Nephron progenitor cell (in vitro differentiated cells): ENCODE results near the gene GAS7.
A peak's percentile ranks its signal among the peaks of the same experiment; 100 is the strongest.
"Not testable (repeated sequence)": the region's sequence is repeated elsewhere in the genome, so short reads cannot be mapped to it uniquely, and the experiment has no call there.

Experiments
- DNase-seq: peaks from one replicate; pipeline ENCODE4 v3.0.0; 2021
- H3K27ac Mint-ChIP-seq: 2 replicates; pipeline ENCODE4 v1.8.0; 2021; ENCODE audit warnings: mild to moderate bottlenecking, moderate library complexity, mixed read lengths
- H3K27me3 Mint-ChIP-seq: 2 replicates; pipeline ENCODE4 v1.8.0; 2021; ENCODE audit warnings: mild to moderate bottlenecking, low read depth, mixed read lengths; ENCODE audit not compliant: poor library complexity
- H3K36me3 Mint-ChIP-seq: 2 replicates; pipeline ENCODE4 v1.8.0; 2021; ENCODE audit warnings: low read depth, mixed read lengths
- H3K4me1 Mint-ChIP-seq: 2 replicates; pipeline ENCODE4 v1.8.0; 2021; ENCODE audit warnings: mixed read lengths
- H3K4me3 Mint-ChIP-seq: 2 replicates; pipeline ENCODE4 v1.8.0; 2021; ENCODE audit warnings: mild to moderate bottlenecking, moderate library complexity, mixed read lengths
- H3K9me3 Mint-ChIP-seq: 2 replicates; pipeline ENCODE4 v1.8.0; 2021; ENCODE audit warnings: mild to moderate bottlenecking, moderate library complexity, mixed read lengths
- TF ChIP-seq, protein P1 (sequence below): fragments of 200-600 bp; sonication (generic); IDR thresholded peaks from 2 replicates; pipeline ENCODE4 v1.5.0; 2021; ENCODE audit warnings: antibody characterized with exemption

The GAS7 gene

DNA sequence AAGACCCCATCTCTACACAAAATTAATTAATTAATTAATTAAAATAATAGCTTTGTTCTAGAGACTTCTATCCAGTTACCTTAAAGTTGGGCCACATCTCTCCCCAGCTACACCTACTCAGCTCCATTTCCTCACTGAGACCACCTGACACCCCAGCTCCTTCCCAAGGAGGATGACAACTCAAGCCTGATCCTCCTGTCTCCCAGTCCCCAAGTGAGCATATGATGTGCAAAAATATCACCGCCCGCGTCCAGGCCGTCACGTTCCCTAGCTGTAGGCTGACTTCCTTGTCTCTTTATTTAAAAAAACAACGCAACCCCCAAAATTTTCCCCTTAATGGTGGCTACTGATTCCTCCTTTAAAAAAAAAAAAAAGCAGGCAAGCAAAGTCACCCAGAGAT, 173.2 kb downstream of the GAS7 start:
- Mint-ChIP-seq H3K27me3 (peaks cover 24% of the 10 kb centered on the region), H3K36me3 (no peaks in the 10 kb centered on the region), H3K4me3 (no peak overlapping the region), H3K27ac (no peak overlapping the region), H3K4me1 (peaks cover 42% of the 10 kb centered on the region), H3K9me3 (no peaks in the 10 kb centered on the region)
- TF ChIP-seq, protein P1, sequence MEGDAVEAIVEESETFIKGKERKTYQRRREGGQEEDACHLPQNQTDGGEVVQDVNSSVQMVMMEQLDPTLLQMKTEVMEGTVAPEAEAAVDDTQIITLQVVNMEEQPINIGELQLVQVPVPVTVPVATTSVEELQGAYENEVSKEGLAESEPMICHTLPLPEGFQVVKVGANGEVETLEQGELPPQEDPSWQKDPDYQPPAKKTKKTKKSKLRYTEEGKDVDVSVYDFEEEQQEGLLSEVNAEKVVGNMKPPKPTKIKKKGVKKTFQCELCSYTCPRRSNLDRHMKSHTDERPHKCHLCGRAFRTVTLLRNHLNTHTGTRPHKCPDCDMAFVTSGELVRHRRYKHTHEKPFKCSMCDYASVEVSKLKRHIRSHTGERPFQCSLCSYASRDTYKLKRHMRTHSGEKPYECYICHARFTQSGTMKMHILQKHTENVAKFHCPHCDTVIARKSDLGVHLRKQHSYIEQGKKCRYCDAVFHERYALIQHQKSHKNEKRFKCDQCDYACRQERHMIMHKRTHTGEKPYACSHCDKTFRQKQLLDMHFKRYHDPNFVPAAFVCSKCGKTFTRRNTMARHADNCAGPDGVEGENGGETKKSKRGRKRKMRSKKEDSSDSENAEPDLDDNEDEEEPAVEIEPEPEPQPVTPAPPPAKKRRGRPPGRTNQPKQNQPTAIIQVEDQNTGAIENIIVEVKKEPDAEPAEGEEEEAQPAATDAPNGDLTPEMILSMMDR, result no peak
- no peak for DNase-seq

DNA sequence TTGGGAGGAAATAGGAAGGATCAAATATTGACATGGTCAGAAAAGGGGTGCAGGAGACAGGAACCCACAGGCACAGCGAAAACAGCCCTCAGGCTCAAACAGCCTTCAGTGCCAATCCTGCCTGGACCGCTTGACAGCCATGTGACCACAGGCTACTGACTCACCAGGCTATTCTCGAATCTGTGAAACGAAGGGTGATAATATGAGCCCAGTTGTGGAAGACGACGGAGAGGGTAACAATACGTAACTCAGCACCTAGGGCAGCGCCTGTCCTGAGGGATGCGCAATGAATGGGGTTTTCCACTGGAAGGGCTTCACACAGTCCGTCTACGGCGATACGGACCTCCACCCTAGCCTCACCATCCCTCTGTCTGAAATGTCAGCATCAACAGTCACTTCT, 176.0 kb downstream of the GAS7 start:
- Mint-ChIP-seq H3K9me3 (no peaks in the 10 kb centered on the region), H3K27me3 (peaks cover 12% of the 10 kb centered on the region), H3K36me3 (no peaks in the 10 kb centered on the region), H3K27ac (no peak overlapping the region), H3K4me1 (peaks cover 64% of the 10 kb centered on the region), H3K4me3 (no peak overlapping the region)
- TF ChIP-seq, protein P1, result no peak
- DNase-seq, result no peak

DNA sequence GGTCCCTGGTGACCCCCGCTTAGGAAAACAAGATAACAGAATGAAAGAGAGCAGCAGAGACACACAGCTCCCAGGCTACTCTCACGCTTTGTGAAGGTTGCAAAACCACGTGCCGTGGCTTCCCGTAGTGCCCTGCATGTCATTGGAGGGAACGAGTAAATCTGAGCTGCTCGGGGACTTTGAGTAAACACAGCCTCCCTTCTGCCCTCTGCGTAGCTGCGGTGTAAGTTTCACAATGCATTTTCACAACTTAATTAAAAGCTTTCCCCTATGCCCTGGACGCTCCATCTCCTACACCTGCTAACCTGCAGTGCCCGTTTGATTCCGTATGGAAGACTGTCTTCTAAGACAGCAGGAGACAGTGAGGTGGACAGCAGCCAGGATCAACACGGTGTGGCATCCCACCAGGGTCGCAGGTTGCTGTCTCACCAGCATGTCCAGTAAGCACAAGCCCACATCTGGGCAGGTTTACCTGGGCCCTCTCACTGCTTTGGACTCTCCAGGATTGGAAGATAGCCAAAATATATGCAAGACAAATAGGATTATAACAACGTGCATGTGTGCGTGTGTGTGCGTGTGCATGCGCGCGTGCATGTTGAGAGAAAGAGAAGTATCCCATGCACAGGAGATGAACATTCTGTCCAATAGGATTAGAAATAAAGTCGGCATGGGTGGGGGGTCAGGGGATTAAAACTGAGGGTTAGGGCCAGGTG, 177.0 kb downstream of the GAS7 start:
- Mint-ChIP-seq H3K4me1 (peaks cover 57% of the 10 kb centered on the region), H3K27ac (no peak overlapping the region), H3K4me3 (peak overlapping the region; percentile 20), H3K36me3 (no peaks in the 10 kb centered on the region), H3K27me3 (peaks cover 11% of the 10 kb centered on the region), H3K9me3 (no peaks in the 10 kb centered on the region)
- TF ChIP-seq, protein P1, result no peak
- peak; percentile 33 for DNase-seq

DNA sequence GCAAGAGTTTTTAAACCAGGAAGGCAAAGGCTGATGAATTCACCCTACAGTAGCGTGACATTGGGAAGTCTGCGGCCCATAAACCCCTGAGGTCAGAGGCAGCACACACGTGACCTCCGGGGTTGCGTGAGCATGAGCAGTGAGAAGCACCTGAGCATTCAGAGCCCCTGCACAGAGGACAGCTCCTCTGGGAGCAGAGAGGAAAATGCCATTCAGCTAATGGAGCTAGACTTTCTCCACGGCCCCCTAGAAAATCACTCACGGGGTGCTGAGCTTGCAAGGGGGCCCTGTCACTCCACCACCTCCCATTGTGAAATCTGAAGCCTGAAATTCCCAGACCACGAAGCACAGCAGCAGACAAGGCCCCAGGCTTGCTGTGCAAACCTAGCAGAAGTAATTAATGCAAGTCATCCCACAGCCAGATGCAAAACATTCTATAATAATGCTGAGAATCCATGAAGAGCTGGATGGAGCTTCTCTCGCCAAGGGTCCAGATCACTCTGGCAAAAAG, 178.4 kb downstream of the GAS7 start:
- Mint-ChIP-seq H3K27me3 (peaks cover 8% of the 10 kb centered on the region), H3K27ac (peak overlapping the region; percentile 8)
- TF ChIP-seq, protein P1, result no peak

DNA sequence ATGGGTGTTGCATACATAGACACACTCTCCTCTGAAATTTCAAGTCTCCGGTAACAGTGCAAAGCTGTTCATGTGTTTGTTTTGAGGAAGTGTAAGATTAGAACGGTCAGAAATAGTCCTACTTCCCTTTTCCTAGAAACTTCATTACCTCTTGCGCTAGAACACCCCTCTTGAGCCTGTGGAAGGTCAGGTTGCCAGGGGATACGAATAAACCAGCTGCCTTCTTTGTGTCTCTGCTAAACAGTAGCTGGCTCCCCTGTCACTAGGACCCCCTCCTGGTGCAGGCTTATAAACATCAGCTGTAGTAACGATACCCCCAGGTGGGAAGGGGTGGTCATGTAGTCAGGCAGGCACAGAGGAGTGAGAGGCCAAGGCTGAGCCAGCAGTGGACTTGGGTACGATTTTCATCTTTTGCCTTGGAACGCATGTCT, 179.9 kb downstream of the GAS7 start:
- H3K27ac Mint-ChIP-seq, result no peak overlapping the region

More for the DNA sequence above, 178.4 kb downstream of the GAS7 start:
- DNase-seq, result peak; percentile 29
- peak overlapping the region; percentile 56 for H3K4me3 Mint-ChIP-seq
- H3K4me1 Mint-ChIP-seq, result peaks cover 47% of the 10 kb centered on the region
- no peaks in the 10 kb centered on the region for H3K36me3 Mint-ChIP-seq
- no peaks in the 10 kb centered on the region for H3K9me3 Mint-ChIP-seq

DNA sequence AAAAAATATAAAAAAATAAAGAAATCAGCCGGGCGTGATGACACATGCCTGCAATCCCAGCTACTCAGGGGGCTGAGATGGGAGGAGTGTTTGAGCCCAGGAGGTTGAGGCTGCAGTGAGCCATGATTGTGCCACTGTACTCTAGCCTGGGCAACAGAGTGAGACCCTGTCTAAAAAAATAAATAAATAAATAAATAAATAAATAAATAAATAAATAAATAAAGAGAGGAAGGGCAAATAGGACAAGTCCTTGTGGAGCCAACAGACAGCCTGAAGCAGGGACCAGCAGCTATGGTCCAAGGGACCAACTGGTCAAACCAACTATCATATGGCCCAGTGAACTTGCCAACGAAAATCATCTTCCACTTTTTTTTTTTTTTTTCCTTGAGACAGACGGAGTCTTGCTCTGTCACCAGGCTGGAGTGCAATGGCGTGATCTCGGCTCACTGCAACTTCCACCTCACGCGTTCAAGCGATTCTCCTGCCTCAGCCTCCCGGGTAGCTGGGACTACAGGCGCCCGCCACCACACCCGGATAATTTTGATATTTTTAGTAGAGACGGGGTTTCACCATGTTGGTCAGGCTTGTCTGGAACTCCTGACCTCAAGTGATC, 181.3 kb downstream of the GAS7 start:
- peaks cover 11% of the 10 kb centered on the region for H3K27me3 Mint-ChIP-seq
- not testable (repeated sequence) for H3K36me3 Mint-ChIP-seq, H3K4me3 Mint-ChIP-seq, H3K9me3 Mint-ChIP-seq, H3K27ac Mint-ChIP-seq, DNase-seq
- H3K4me1 Mint-ChIP-seq, result peaks cover 52% of the 10 kb centered on the region

More for the DNA sequence above, 179.9 kb downstream of the GAS7 start:
- H3K27me3 Mint-ChIP-seq, result peaks cover 11% of the 10 kb centered on the region
- H3K9me3 Mint-ChIP-seq, result no peaks in the 10 kb centered on the region
- DNase-seq, result no peak
- no peaks in the 10 kb centered on the region for H3K36me3 Mint-ChIP-seq
- peaks cover 55% of the 10 kb centered on the region for H3K4me1 Mint-ChIP-seq
- no peak overlapping the region for H3K4me3 Mint-ChIP-seq
- TF ChIP-seq, protein P1, result no peak
